Neural cell (in vitro differentiated cells): Measurements from ENCODE around the gene MLLT3. TPM values are rescaled to one million over a fixed set of nuclear protein-coding genes. Genes with fewer than 3 reads are reported as not detected.

Experiments used
- H2AFZ ChIP-seq: fragments of 200-600, 300-800 bp; sonication (generic), shearing (Covaris generic); 2 replicates; pipeline ENCODE4 v1.6.0; 2014; ENCODE audit warnings: low read depth, mild to moderate bottlenecking, antibody characterized with exemption, low read length, moderate library complexity
- H3F3A ChIP-seq: fragments of 200-600 bp; shearing (Covaris generic); 2 replicates; pipeline ENCODE4 v1.6.1; 2016; ENCODE audit warnings: mild to moderate bottlenecking, moderate library complexity, mixed read lengths, antibody characterized with exemption, low read length; ENCODE audit not compliant: insufficient read depth, poor library complexity, severe bottlenecking
- H3K27ac ChIP-seq: fragments of 200-600, 300-800 bp; sonication (generic), shearing (Covaris generic); 2 replicates; pipeline ENCODE4 v1.5.1; 2014; ENCODE audit warnings: mild to moderate bottlenecking, low read length, moderate library complexity
- H3K27me3 ChIP-seq: fragments of 300-800, 200-600 bp; sonication (generic), shearing (Covaris generic); 2 replicates; pipeline ENCODE4 v1.6.0; 2014; ENCODE audit warnings: mild to moderate bottlenecking, low read depth, low read length, moderate library complexity; ENCODE audit not compliant: insufficient read depth
- H3K36me3 ChIP-seq: fragments of 300-800, 200-600 bp; sonication (generic), shearing (Covaris generic); 2 replicates; pipeline ENCODE4 v1.5.1; 2014; ENCODE audit warnings: mild to moderate bottlenecking, antibody characterized with exemption, low read length, moderate library complexity; ENCODE audit not compliant: insufficient read depth
- H3K4me2 ChIP-seq: fragments of 300-800, 200-600 bp; sonication (generic), shearing (Covaris generic); 2 replicates; pipeline ENCODE4 v1.6.0; 2014; ENCODE audit warnings: mild to moderate bottlenecking, low read length
- H3K4me3 ChIP-seq: fragments of 300-800, 200-600 bp; sonication (generic), shearing (Covaris generic); 2 replicates; pipeline ENCODE4 v1.5.1; 2014; ENCODE audit warnings: mild to moderate bottlenecking, low read length, moderate library complexity
- H3K79me2 ChIP-seq: fragments of 200-600 bp; shearing (Covaris generic); replicated peaks from 2 replicates; pipeline ENCODE4 v1.6.0; 2014; ENCODE audit warnings: mild to moderate bottlenecking, low read length, moderate library complexity; ENCODE audit not compliant: insufficient read depth
- H3K9ac ChIP-seq: fragments of 300-800, 200-600 bp; sonication (generic), shearing (Covaris generic); 2 replicates; pipeline ENCODE4 v1.6.1; 2016; ENCODE audit warnings: mild to moderate bottlenecking, low read length, mixed read lengths
- H3K9me2 ChIP-seq: fragments of 200-600 bp; shearing (Covaris generic); 2 replicates; pipeline ENCODE4 v1.6.1; 2016; ENCODE audit warnings: mild to moderate bottlenecking, low read length, mixed read lengths; ENCODE audit not compliant: insufficient read depth
- H3K9me3 ChIP-seq: fragments of 200-600, 300-800 bp; sonication (generic), shearing (Covaris generic); 2 replicates; pipeline ENCODE4 v1.6.1; 2016; ENCODE audit warnings: mild to moderate bottlenecking, mixed run types, low read length, moderate library complexity, mixed read lengths
- H4K20me1 ChIP-seq: fragments of 200-600 bp; shearing (Covaris generic); 2 replicates; pipeline ENCODE4 v1.6.1; 2016; ENCODE audit warnings: mild to moderate bottlenecking, mixed run types; ENCODE audit not compliant: insufficient read depth
- CTCF ChIP-seq: fragments of 450-650 bp; IDR thresholded peaks from 2 replicates; pipeline ENCODE4 v1.5.1; 2014; ENCODE audit warnings: antibody characterized with exemption, mild to moderate bottlenecking, moderate library complexity; ENCODE audit not compliant: poor library complexity, severe bottlenecking
- EP300 ChIP-seq: fragments of 450-650 bp; conservative IDR thresholded peaks from 2 replicates; pipeline ENCODE4 v1.6.1; 2014; ENCODE audit warnings: antibody characterized with exemption, mild to moderate bottlenecking, moderate library complexity; ENCODE audit not compliant: poor library complexity, severe bottlenecking
- EZH2 ChIP-seq: fragments of 200-600, 300-800 bp; shearing (Covaris generic), sonication (generic); IDR thresholded peaks from 2 replicates; pipeline ENCODE4 v1.6.1; 2014; ENCODE audit warnings: antibody characterized with exemption, low read length, borderline replicate concordance, mild to moderate bottlenecking; ENCODE audit not compliant: insufficient read depth, poor library complexity, severe bottlenecking
- MXI1 ChIP-seq: fragments of 450-650 bp; conservative IDR thresholded peaks from 2 replicates; pipeline ENCODE4 v1.6.1; 2014; ENCODE audit warnings: antibody characterized with exemption, mild to moderate bottlenecking; ENCODE audit not compliant: poor library complexity, severe bottlenecking
- POLR2AphosphoS5 ChIP-seq: IDR thresholded peaks from 2 replicates; pipeline ENCODE4 v1.6.1; 2012
- RAD21 ChIP-seq: fragments of 450-650 bp; conservative IDR thresholded peaks from 2 replicates; pipeline ENCODE4 v1.6.1; 2014; ENCODE audit warnings: antibody characterized with exemption, mild to moderate bottlenecking, moderate library complexity
- REST ChIP-seq: IDR thresholded peaks from 2 replicates; pipeline ENCODE4 v1.6.1; 2012; ENCODE audit warnings: borderline replicate concordance
- SMC3 ChIP-seq: fragments of 450-650 bp; conservative IDR thresholded peaks from 2 replicates; pipeline ENCODE4 v1.6.1; 2014; ENCODE audit warnings: antibody characterized with exemption, mild to moderate bottlenecking, moderate library complexity; ENCODE audit not compliant: poor library complexity
- TAF1 ChIP-seq: IDR thresholded peaks from 2 replicates; pipeline ENCODE4 v1.6.1; 2012; ENCODE audit warnings: low read depth
- polyA plus RNA-seq: library from polyadenylated mRNA; depleted of rRNA; stranded (reverse); fragments of >200 nt; gene quantifications from 2 replicates; pipeline ENCODE4 v1.2.3, GENCODE V29; 2014

The MLLT3 gene
- polyA plus RNA-seq, 1 donor from 2014 or later, result 61.5 TPM

- H3K4me3 ChIP-seq, result no peak overlapping the region
- H3K4me2 ChIP-seq, result no peak overlapping the region
- no peaks in the 10 kb centered on the region for H3K9me2 ChIP-seq
- no peak overlapping the region for H3K27ac ChIP-seq
- TF ChIP-seq EP300, result no peak
- no peak for TF ChIP-seq MXI1
- no peak for TF ChIP-seq REST
- TF ChIP-seq POLR2AphosphoS5, result no peak
- TF ChIP-seq EZH2, result no peak
- TF ChIP-seq CTCF, result no peak
- no peak for TF ChIP-seq SMC3
- TF ChIP-seq TAF1, result no peak
- TF ChIP-seq RAD21, result no peak
- H3K27me3 ChIP-seq, result no peaks in the 10 kb centered on the region
- H2AFZ ChIP-seq, result no peak overlapping the region
- H3K36me3 ChIP-seq, result no peaks in the 10 kb centered on the region
- H3K9me3 ChIP-seq, result no peaks in the 10 kb centered on the region
- H3K9ac ChIP-seq, result no peak overlapping the region
- H3F3A ChIP-seq, result no peaks in the 10 kb centered on the region
- peaks cover 4% of the 10 kb centered on the region for H4K20me1 ChIP-seq
- H3K79me2 ChIP-seq, result peaks cover 6% of the 10 kb centered on the region
Observed at GRCh38 chr9:20394969-20395368, 227.3 kb downstream of the MLLT3 start.

GRCh38 chr9:20391208-20391607 is 231.1 kb downstream of the MLLT3 start:
- Histone ChIP-seq H4K20me1 (peaks cover 4% of the 10 kb centered on the region), H3K27ac (no peak overlapping the region), H3K9me3 (no peaks in the 10 kb centered on the region), H3K36me3 (peaks cover 5% of the 10 kb centered on the region), H3F3A (no peaks in the 10 kb centered on the region), H2AFZ (no peak overlapping the region), H3K9ac (no peak overlapping the region), H3K4me2 (no peak overlapping the region), H3K9me2 (no peaks in the 10 kb centered on the region), H3K4me3 (no peak overlapping the region), H3K27me3 (no peaks in the 10 kb centered on the region), H3K79me2 (no peaks in the 10 kb centered on the region)
- TF ChIP-seq CTCF (no peak), EZH2 (no peak), TAF1 (no peak), SMC3 (no peak), POLR2AphosphoS5 (no peak), MXI1 (no peak), REST (no peak), EP300 (no peak), RAD21 (no peak)
